Body of pancreas (tissue), 4 donors: Measurements from ENCODE around the gene PTK7.

Source experiments
- CTCF ChIP-seq, 7 experiments: fragments of 450-650 bp in 4 of 7; fragments of 200-600 bp in 3 of 7; sonication (generic) in 3 of 7; IDR thresholded peaks; one replicate each; pipeline ENCODE4 v1.5.1; 2016 to 2019; ENCODE audit warnings: antibody characterized with exemption in 7 of 7
- POLR2A ChIP-seq, 3 donors: fragments of 450-650 bp; IDR thresholded peaks; one replicate each; pipeline ENCODE4 v1.6.1; 2016; ENCODE audit warnings: antibody characterized with exemption in 3 of 3, mild to moderate bottlenecking in 2 of 3

- no peak for TF ChIP-seq CTCF (IDR thresholded peaks at IDR 0.05)
- no peak for TF ChIP-seq POLR2A (IDR thresholded peaks at IDR 0.05)
Measured at GRCh38 chr6:43141644-43142043, 65.5 kb downstream of the PTK7 start.
